GM23338 (cell line): ENCODE data around the gene AAR2. TPM values are rescaled to one million over a fixed set of nuclear protein-coding genes. Genes with fewer than 3 reads are reported as not detected.

Experiments
- ATAC-seq: fragments of 200-7000 bp; cut with Tn5 transposase; 3 replicates; pipeline ENCODE4 v1.9.1; 2020
- DNase-seq: peaks from one replicate; pipeline ENCODE4 v3.0.0-alpha.2; 2015; ENCODE audit warnings: low spot score
- H2AFZ ChIP-seq: fragments of 200-600 bp; sonication (generic); 2 replicates; pipeline ENCODE4 v1.8.0; 2016; ENCODE audit warnings: antibody characterized with exemption, mild to moderate bottlenecking, moderate library complexity
- H3F3A ChIP-seq: fragments of 200-600 bp; sonication (generic); replicated peaks from 2 replicates; pipeline ENCODE4 v1.8.0; 2017; ENCODE audit warnings: antibody characterized with exemption, mixed run types, low read depth
- H3K27ac ChIP-seq: fragments of 200-600 bp; sonication (generic); 2 replicates; pipeline ENCODE4 v1.6.1; 2016; ENCODE audit warnings: low read depth
- H3K27me3 ChIP-seq: fragments of 200-600 bp; sonication (generic); 2 replicates; pipeline ENCODE4 v1.8.0; 2016; ENCODE audit warnings: mild to moderate bottlenecking, mixed run types, moderate library complexity; ENCODE audit not compliant: insufficient read depth
- H3K36me3 ChIP-seq: fragments of 200-600 bp; sonication (generic); 2 replicates; pipeline ENCODE4 v1.8.0; 2016; ENCODE audit warnings: mild to moderate bottlenecking; ENCODE audit not compliant: insufficient read depth
- H3K4me1 ChIP-seq: fragments of 200-600 bp; sonication (generic); 2 replicates; pipeline ENCODE4 v1.8.0; 2016; ENCODE audit warnings: mild to moderate bottlenecking, moderate library complexity; ENCODE audit not compliant: insufficient read depth
- H3K4me2 ChIP-seq: fragments of 200-600 bp; sonication (generic); 2 replicates; pipeline ENCODE4 v1.7.1; 2017; ENCODE audit warnings: mixed run types
- H3K4me3 ChIP-seq: fragments of 200-600 bp; sonication (generic); 2 replicates; pipeline ENCODE4 v1.6.1; 2016; ENCODE audit warnings: mixed run types
- H3K79me2 ChIP-seq: fragments of 200-600 bp; sonication (generic); replicated peaks from 2 replicates; pipeline ENCODE4 v1.8.0; 2017; ENCODE audit warnings: mild to moderate bottlenecking; ENCODE audit not compliant: insufficient read depth
- H3K9me2 ChIP-seq: fragments of 200-600 bp; sonication (generic); 2 replicates; pipeline ENCODE4 v1.8.0; 2017; ENCODE audit not compliant: insufficient read depth
- H4K20me1 ChIP-seq: fragments of 200-600 bp; sonication (generic); replicated peaks from 2 replicates; pipeline ENCODE4 v1.8.0; 2017; ENCODE audit warnings: mild to moderate bottlenecking; ENCODE audit not compliant: insufficient read depth
- H3K27ac Mint-ChIP-seq: 2 replicates; pipeline ENCODE4 v1.8.0; 2020; ENCODE audit warnings: inconsistent platforms, mild to moderate bottlenecking, moderate library complexity, mixed read lengths
- H3K27me3 Mint-ChIP-seq: 3 replicates; pipeline ENCODE4 v1.8.0; 2022; ENCODE audit warnings: low read depth, mild to moderate bottlenecking, moderate library complexity, mixed read lengths, inconsistent platforms; ENCODE audit not compliant: insufficient read depth, poor library complexity
- H3K36me3 Mint-ChIP-seq: 3 replicates; pipeline ENCODE4 v1.8.0; 2021; ENCODE audit warnings: low read depth, mild to moderate bottlenecking, inconsistent platforms, moderate library complexity, mixed read lengths
- H3K4me1 Mint-ChIP-seq: 3 replicates; pipeline ENCODE4 v1.8.0; 2020; ENCODE audit warnings: mild to moderate bottlenecking, inconsistent platforms, mixed read lengths
- H3K4me3 Mint-ChIP-seq: 3 replicates; pipeline ENCODE4 v1.8.0; 2021; ENCODE audit warnings: moderate library complexity, mild to moderate bottlenecking, inconsistent platforms, mixed read lengths
- H3K9me3 Mint-ChIP-seq: 3 replicates; pipeline ENCODE4 v1.8.0; 2020; ENCODE audit warnings: moderate library complexity, mild to moderate bottlenecking, inconsistent platforms, mixed read lengths
- CREB1 ChIP-seq: fragments of 250-450 bp; sonication (Bioruptor Pico); IDR thresholded peaks from 2 replicates; pipeline ENCODE4 v1.5.0; 2020; ENCODE audit warnings: low read depth, mild to moderate bottlenecking, moderate library complexity
- EZH2 ChIP-seq: fragments of 200-600 bp; sonication (generic); IDR thresholded peaks from one replicate; pipeline ENCODE4 v1.8.0; 2017; ENCODE audit warnings: antibody characterized with exemption, mild to moderate bottlenecking, low read depth; ENCODE audit not compliant: unreplicated experiment
- EZH2phosphoT487 ChIP-seq: fragments of 200-600 bp; sonication (generic); IDR thresholded peaks from one replicate; pipeline ENCODE4 v1.8.1; 2018; ENCODE audit warnings: antibody characterized with exemption; ENCODE audit not compliant: unreplicated experiment
- JUNB ChIP-seq: IDR thresholded peaks from one replicate; pipeline ENCODE4 v1.6.1; 2016; ENCODE audit warnings: antibody characterized with exemption; ENCODE audit not compliant: unreplicated experiment
- NANOG ChIP-seq: IDR thresholded peaks from 2 replicates; pipeline ENCODE4 v1.6.1; 2016; ENCODE audit warnings: antibody characterized with exemption, borderline replicate concordance
- POLR2AphosphoS5 ChIP-seq: IDR thresholded peaks from 2 replicates; pipeline ENCODE4 v1.6.1; 2016; ENCODE audit warnings: antibody characterized with exemption, low read depth
- STAT1 ChIP-seq: IDR thresholded peaks from one replicate; pipeline ENCODE4 v1.6.1; 2016; ENCODE audit warnings: antibody characterized with exemption; ENCODE audit not compliant: unreplicated experiment
- ZNF114 ChIP-seq: fragments of 250-450 bp; sonication (Bioruptor Pico); IDR thresholded peaks from 2 replicates; pipeline ENCODE4 v1.5.0; 2020; ENCODE audit warnings: mild to moderate bottlenecking, moderate library complexity
- ZNF331 ChIP-seq: fragments of 250-450 bp; sonication (Bioruptor Pico); IDR thresholded peaks from 2 replicates; pipeline ENCODE4 v1.5.0; 2020; ENCODE audit warnings: low read depth, mild to moderate bottlenecking, moderate library complexity
- polyA plus RNA-seq: library from polyadenylated mRNA; unstranded; fragments of >200 nt; fragmentation: Nextera tagmentation; extraction: Ambion mirVana; gene quantifications from 2 replicates; pipeline ENCODE4 v1.2.1, GENCODE V29; 2016
- total RNA-seq: library from RNA; depleted of rRNA; stranded (reverse); fragments of >200 nt; shearing (Covaris generic); gene quantifications from 2 replicates; pipeline ENCODE4 v1.2.3, GENCODE V29; 2014
- TF ChIP-seq, protein P1 (sequence below): IDR thresholded peaks from one replicate; pipeline ENCODE4 v1.6.1; 2018; ENCODE audit warnings: antibody characterized with exemption; ENCODE audit not compliant: unreplicated experiment
- TF ChIP-seq, protein P2 (sequence below): IDR thresholded peaks from 2 replicates; pipeline ENCODE4 v1.6.1; 2016; ENCODE audit warnings: antibody characterized with exemption
- TF ChIP-seq, protein P3 (sequence below): fragments of 250-450 bp; sonication (Bioruptor Pico); IDR thresholded peaks from 2 replicates; pipeline ENCODE4 v1.5.0; 2020; ENCODE audit warnings: mild to moderate bottlenecking, moderate library complexity
- TF ChIP-seq, protein P4 (sequence below), 2 experiments: fragments of 200-600 bp in 1 of 2; sonication (generic) in 1 of 2; conservative IDR thresholded peaks; 2 replicates each; pipeline versions ENCODE4 v1.5.1 to v1.6.1; 2016 to 2017; ENCODE audit warnings: antibody characterized with exemption in 2 of 2, low read depth in 2 of 2, mild to moderate bottlenecking in 2 of 2, moderate library complexity in 1 of 2

AAR2 gene
- total and polyA plus RNA-seq, 2 experiments from 2014 or later = 15.8 to 32.6 TPM

DNA sequence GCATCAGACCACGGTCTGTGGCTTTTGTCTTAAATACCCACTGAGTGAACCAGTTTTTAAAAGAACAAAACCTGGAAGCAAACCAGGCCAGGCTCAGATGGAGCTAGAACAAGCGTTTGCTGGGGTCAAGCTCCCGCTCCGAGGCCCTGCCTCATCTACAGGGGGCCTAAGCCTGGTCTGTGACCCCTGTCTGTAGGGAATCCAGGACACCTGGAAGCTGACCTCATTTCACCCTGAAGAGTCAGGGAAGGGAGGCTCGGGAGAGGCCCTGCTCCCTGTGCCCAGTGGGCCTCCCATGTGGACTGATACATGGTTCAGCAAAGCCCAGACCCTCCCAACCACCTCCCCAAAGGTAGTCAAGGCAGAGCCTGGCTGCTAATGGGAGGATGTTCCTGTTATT lies 43.1 kb downstream of the AAR2 start:
- no peak overlapping the region for H3K4me3 ChIP-seq
- Mint-ChIP-seq H3K36me3 (no peaks in the 10 kb centered on the region), H3K4me3 (no peak overlapping the region), H3K27ac (no peak overlapping the region), H3K27me3 (peaks cover 5% of the 10 kb centered on the region), H3K4me1 (peaks cover 5% of the 10 kb centered on the region; the same call in 2 of the 3 replicates), H3K9me3 (no peaks in the 10 kb centered on the region)
- no peaks in the 10 kb centered on the region for H3K27me3 ChIP-seq
- no peak overlapping the region for H3K27ac ChIP-seq
- TF ChIP-seq ZNF331 (CRISPR knock-in tag) (no peak), ZNF114 (no peak), EZH2 (no peak), EZH2phosphoT487 (no peak), STAT1 (no peak), CREB1 (no peak), POLR2AphosphoS5 (no peak), JUNB (no peak), NANOG (no peak)
- TF ChIP-seq, protein P1, sequence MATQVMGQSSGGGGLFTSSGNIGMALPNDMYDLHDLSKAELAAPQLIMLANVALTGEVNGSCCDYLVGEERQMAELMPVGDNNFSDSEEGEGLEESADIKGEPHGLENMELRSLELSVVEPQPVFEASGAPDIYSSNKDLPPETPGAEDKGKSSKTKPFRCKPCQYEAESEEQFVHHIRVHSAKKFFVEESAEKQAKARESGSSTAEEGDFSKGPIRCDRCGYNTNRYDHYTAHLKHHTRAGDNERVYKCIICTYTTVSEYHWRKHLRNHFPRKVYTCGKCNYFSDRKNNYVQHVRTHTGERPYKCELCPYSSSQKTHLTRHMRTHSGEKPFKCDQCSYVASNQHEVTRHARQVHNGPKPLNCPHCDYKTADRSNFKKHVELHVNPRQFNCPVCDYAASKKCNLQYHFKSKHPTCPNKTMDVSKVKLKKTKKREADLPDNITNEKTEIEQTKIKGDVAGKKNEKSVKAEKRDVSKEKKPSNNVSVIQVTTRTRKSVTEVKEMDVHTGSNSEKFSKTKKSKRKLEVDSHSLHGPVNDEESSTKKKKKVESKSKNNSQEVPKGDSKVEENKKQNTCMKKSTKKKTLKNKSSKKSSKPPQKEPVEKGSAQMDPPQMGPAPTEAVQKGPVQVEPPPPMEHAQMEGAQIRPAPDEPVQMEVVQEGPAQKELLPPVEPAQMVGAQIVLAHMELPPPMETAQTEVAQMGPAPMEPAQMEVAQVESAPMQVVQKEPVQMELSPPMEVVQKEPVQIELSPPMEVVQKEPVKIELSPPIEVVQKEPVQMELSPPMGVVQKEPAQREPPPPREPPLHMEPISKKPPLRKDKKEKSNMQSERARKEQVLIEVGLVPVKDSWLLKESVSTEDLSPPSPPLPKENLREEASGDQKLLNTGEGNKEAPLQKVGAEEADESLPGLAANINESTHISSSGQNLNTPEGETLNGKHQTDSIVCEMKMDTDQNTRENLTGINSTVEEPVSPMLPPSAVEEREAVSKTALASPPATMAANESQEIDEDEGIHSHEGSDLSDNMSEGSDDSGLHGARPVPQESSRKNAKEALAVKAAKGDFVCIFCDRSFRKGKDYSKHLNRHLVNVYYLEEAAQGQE = no peak
- TF ChIP-seq, protein P2, sequence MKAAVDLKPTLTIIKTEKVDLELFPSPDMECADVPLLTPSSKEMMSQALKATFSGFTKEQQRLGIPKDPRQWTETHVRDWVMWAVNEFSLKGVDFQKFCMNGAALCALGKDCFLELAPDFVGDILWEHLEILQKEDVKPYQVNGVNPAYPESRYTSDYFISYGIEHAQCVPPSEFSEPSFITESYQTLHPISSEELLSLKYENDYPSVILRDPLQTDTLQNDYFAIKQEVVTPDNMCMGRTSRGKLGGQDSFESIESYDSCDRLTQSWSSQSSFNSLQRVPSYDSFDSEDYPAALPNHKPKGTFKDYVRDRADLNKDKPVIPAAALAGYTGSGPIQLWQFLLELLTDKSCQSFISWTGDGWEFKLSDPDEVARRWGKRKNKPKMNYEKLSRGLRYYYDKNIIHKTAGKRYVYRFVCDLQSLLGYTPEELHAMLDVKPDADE = no peak
- TF ChIP-seq, protein P3, sequence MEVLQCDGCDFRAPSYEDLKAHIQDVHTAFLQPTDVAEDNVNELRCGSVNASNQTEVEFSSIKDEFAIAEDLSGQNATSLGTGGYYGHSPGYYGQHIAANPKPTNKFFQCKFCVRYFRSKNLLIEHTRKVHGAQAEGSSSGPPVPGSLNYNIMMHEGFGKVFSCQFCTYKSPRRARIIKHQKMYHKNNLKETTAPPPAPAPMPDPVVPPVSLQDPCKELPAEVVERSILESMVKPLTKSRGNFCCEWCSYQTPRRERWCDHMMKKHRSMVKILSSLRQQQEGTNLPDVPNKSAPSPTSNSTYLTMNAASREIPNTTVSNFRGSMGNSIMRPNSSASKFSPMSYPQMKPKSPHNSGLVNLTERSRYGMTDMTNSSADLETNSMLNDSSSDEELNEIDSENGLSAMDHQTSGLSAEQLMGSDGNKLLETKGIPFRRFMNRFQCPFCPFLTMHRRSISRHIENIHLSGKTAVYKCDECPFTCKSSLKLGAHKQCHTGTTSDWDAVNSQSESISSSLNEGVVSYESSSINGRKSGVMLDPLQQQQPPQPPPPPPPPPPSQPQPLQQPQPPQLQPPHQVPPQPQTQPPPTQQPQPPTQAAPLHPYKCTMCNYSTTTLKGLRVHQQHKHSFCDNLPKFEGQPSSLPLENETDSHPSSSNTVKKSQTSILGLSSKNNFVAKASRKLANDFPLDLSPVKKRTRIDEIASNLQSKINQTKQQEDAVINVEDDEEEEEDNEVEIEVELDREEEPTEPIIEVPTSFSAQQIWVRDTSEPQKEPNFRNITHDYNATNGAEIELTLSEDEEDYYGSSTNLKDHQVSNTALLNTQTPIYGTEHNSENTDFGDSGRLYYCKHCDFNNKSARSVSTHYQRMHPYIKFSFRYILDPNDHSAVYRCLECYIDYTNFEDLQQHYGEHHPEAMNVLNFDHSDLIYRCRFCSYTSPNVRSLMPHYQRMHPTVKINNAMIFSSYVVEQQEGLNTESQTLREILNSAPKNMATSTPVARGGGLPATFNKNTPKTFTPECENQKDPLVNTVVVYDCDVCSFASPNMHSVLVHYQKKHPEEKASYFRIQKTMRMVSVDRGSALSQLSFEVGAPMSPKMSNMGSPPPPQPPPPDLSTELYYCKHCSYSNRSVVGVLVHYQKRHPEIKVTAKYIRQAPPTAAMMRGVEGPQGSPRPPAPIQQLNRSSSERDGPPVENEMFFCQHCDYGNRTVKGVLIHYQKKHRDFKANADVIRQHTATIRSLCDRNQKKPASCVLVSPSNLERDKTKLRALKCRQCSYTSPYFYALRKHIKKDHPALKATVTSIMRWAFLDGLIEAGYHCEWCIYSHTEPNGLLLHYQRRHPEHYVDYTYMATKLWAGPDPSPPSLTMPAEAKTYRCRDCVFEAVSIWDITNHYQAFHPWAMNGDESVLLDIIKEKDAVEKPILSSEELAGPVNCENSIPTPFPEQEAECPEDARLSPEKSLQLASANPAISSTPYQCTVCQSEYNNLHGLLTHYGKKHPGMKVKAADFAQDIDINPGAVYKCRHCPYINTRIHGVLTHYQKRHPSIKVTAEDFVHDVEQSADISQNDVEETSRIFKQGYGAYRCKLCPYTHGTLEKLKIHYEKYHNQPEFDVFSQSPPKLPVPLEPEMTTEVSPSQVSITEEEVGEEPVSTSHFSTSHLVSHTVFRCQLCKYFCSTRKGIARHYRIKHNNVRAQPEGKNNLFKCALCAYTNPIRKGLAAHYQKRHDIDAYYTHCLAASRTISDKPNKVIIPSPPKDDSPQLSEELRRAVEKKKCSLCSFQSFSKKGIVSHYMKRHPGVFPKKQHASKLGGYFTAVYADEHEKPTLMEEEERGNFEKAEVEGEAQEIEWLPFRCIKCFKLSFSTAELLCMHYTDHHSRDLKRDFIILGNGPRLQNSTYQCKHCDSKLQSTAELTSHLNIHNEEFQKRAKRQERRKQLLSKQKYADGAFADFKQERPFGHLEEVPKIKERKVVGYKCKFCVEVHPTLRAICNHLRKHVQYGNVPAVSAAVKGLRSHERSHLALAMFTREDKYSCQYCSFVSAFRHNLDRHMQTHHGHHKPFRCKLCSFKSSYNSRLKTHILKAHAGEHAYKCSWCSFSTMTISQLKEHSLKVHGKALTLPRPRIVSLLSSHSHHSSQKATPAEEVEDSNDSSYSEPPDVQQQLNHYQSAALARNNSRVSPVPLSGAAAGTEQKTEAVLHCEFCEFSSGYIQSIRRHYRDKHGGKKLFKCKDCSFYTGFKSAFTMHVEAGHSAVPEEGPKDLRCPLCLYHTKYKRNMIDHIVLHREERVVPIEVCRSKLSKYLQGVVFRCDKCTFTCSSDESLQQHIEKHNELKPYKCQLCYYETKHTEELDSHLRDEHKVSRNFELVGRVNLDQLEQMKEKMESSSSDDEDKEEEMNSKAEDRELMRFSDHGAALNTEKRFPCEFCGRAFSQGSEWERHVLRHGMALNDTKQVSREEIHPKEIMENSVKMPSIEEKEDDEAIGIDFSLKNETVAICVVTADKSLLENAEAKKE (CRISPR knock-in tag) = no peak
- TF ChIP-seq, protein P4, sequence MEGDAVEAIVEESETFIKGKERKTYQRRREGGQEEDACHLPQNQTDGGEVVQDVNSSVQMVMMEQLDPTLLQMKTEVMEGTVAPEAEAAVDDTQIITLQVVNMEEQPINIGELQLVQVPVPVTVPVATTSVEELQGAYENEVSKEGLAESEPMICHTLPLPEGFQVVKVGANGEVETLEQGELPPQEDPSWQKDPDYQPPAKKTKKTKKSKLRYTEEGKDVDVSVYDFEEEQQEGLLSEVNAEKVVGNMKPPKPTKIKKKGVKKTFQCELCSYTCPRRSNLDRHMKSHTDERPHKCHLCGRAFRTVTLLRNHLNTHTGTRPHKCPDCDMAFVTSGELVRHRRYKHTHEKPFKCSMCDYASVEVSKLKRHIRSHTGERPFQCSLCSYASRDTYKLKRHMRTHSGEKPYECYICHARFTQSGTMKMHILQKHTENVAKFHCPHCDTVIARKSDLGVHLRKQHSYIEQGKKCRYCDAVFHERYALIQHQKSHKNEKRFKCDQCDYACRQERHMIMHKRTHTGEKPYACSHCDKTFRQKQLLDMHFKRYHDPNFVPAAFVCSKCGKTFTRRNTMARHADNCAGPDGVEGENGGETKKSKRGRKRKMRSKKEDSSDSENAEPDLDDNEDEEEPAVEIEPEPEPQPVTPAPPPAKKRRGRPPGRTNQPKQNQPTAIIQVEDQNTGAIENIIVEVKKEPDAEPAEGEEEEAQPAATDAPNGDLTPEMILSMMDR (conservative IDR thresholded peaks at IDR 0.05; ENCODE audit: low read depth in 2 of 2) = no peak
- H3K79me2 ChIP-seq = no peaks in the 10 kb centered on the region
- H3K4me2 ChIP-seq = no peak overlapping the region
- H2AFZ ChIP-seq = no peak overlapping the region
- DNase-seq (no peak), ATAC-seq (no peak)
- H3K9me2 ChIP-seq = no peaks in the 10 kb centered on the region
- H4K20me1 ChIP-seq = no peaks in the 10 kb centered on the region
- H3F3A ChIP-seq = no peaks in the 10 kb centered on the region
- H3K36me3 ChIP-seq = no peaks in the 10 kb centered on the region
- H3K4me1 ChIP-seq = no peaks in the 10 kb centered on the region; the same call in 1 of the 2 replicates
